GM18502 (cell line): ENCODE data around the gene CAMK4.

ENCODE experiments used
- ATAC-seq: cut with Tn5 transposase; IDR thresholded peaks from one replicate; pipeline ENCODE4 v1.9.1; 2021; ENCODE audit warnings: mild to moderate bottlenecking; ENCODE audit not compliant: unreplicated experiment, poor library complexity

The CAMK4 gene

GRCh38 chr5:111512375-111513130 lies 288.4 kb downstream of the CAMK4 start, which contains the start of gene STARD4:
STARD4 (minus strand) TSS chr5:111512535; CDS start chr5:111507433, 5,102 bp downstream.
- peak; percentile 91 for ATAC-seq

DNA sequence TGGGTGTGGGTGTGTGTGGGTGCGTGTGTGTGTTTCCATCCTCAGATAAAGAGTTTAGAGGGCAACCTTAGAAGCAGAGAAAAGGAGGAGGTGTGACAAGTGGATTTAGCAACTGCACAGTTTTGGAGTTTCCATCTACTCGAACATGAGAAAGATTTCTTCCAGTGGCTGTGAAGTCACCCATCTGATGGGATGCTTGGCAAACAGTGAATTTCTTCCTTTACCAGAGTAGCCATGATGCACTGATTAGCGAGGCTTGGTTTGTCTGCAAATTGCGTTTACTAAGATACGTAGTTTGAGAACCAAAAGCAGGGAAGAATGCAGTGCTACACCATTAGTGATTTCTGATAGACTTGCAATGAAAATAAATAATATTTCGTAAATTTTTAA lies 288.9 kb downstream of the CAMK4 start:
- no peak for ATAC-seq

GRCh38 chr5:111514087-111514486 lies 289.9 kb downstream of the CAMK4 start:
- ATAC-seq, result no peak

GRCh38 chr5:111517853-111518501 lies 293.8 kb downstream of the CAMK4 start:
- peak; percentile 61 for ATAC-seq

DNA sequence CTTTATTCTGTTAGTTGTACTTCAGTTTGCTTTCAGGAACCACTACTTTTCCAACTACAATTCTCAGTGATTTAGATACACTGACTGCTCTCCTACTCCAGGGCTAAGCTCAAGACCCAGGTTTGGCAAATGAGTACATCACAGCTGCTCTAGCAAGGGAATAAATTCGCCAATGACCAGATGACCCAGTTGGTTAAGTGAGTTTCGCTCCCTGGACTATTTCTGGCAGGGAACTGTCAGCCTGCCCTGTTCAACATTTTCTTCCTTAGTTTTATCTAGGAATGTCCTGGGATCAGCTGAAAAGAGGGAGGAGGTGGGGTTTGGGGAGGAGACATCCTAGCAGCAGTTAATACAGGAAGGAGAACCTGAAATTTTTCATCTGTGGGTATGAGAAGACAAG lies 294.6 kb downstream of the CAMK4 start:
- no peak for ATAC-seq

DNA sequence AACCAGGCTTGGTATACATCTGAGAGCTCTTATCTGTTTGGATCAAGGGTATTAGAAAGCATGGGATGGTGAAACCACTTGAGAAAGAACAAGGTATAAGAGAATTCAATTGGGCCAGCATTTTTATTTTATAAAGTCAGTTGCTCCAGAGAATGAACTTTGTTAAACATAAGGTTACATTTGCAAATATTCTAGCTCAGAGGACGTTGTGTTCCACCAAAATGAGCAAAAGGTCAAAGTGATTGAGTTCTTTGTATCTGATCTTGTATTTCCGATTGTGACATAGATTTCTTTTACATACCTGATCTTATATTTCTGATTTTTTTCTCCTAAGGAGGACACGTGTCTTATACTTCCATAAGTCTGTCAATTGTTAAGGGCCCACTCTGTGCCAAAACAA lies 296.7 kb downstream of the CAMK4 start:
- no peak for ATAC-seq

- ATAC-seq, result no peak
These were observed 303.9 kb downstream of the CAMK4 start for GRCh38 chr5:111528056-111528455.

DNA sequence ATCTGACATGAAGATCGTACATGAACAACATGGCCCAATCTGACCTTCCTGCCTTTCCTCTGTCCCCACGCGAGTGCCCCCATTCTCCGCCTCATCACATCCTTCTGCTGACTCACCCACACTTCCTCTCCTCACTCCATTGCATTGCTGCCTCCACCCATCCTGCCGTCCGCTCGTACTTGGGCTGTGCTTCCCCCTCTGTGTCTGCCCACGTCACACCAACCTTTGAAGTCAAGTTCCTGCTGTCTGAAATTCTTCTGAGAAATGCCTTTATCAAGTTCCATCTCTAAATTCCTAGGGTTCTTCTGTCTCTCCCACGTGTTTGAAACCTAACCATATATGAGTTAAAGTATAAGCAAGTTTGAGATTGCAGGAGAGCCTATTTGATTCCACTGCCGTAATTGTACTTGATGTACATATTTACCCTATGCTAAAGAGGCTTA lies 306.1 kb downstream of the CAMK4 start:
- peak; percentile 94 for ATAC-seq

- no peak for ATAC-seq
These were observed 308.9 kb downstream of the CAMK4 start for GRCh38 chr5:111532886-111533582.

DNA sequence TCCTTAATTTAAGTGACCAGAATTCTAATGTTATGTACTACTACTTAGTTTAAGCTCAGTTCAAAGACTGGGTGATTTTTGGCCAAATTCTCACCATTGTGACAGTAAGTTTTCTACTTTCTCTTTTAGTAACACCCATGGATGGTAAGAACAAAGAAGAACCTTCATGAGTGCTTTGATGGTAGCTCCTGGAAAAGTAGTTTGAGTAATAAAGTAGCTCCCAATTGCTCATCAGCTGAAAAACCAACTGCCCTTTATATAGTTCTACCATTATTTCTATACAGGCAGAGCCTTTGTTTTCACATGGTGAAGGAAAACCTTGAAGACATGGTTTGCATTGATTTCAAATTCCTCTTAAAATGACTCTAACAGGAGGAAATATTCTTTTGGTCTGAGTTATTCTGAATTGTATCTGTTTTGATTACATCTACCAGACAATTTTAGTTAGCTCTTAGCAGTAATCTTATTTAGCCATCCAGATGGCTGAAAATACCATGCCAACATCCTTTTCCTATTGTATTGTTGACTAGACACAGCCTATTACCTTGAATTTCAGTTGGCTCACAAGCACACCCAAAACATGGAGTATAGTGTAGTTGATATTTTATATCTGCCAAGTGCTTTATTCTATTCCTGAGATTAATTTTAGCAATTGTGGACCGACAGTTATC lies 311.8 kb downstream of the CAMK4 start:
- no peak for ATAC-seq

DNA sequence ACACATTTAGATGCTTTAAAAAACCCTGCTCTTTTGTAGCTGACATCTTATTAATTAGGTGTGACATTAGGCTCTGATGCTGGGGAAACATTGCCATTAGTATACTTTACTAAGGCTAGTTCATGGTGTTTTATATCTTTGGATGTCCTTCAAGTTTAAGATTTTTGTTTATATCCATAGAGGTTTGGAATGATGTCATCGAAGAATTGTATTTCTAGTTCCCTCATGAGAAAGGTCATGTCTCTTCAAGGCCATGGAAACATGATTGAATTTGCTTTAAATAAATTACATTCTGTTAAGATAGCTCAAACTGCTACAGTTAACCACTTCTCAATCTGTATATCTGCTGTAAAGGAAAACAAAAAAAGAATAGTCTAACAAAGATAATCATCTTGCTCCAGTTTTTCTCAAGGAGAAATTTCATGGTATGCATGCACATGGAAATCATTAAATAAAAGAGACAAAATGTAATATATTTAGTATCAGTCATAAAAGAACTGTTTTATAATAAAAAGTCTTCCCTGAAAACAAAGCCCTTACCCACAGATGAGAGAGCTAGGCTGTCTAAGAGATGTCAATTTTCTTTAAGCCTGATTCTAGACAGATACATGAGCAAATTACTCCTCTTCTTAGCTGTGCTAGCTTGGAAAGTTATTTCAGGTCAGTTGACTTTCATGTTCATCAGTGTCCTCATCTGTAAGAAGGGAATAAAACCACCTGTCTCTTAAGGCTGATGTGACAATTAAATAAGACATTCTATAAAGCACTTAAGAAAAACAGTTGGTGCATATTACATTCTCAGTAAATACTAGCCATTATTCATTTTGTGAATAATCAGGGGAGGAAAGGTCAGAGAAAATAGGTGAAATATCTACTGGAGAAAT lies 313.2 kb downstream of the CAMK4 start:
- ATAC-seq, result no peak
